Measurements from ENCODE around the gene TBCB. TPM values are rescaled to one million over a fixed set of nuclear protein-coding genes. Genes with fewer than 3 reads are reported as not detected.

The TBCB gene
- total RNA-seq, 4 donors from 2014 or later = 57.4 to 122 (median 96.7) TPM

GRCh38 chr19:36073121-36073876, 42.0 kb upstream of the TBCB start:
- H3K27me3 ChIP-seq = no peaks in the 10 kb centered on the region
- TF ChIP-seq CTCF (IDR thresholded peaks at IDR 0.05 in 4 of 5, conservative IDR thresholded peaks at IDR 0.05 in 1 of 5) = no peak
- TF ChIP-seq POLR2A (IDR thresholded peaks at IDR 0.05) = no peak
- H3K9me3 ChIP-seq = no peaks in the 10 kb centered on the region
- H3K27ac ChIP-seq = no peak overlapping the region
- no peak for DNase-seq
- H3K4me3 ChIP-seq = no peak overlapping the region
- H3K36me3 ChIP-seq = no peaks in the 10 kb centered on the region
- no peaks in the 10 kb centered on the region for H3K4me1 ChIP-seq
- no peak for ATAC-seq
- in situ Hi-C loops (cut with MboI; ENCODE audit: low sequenced_read_pairs in 4 of 4) = no loop called here
- intact Hi-C loops (cut with DNase I; ENCODE audit: low total_unique reads) = no loop called here

- TF ChIP-seq CTCF (IDR thresholded peaks at IDR 0.05 in 4 of 5, conservative IDR thresholded peaks at IDR 0.05 in 1 of 5) (no peak), POLR2A (IDR thresholded peaks at IDR 0.05) (no peak)
- no peak overlapping the region for H3K4me3 ChIP-seq
- H3K4me1 ChIP-seq = peaks cover 0 to 6% of the 10 kb centered on the region in 2 donors
- H3K36me3 ChIP-seq = no peaks in the 10 kb centered on the region
- H3K27ac ChIP-seq = no peak overlapping the region
- H3K27me3 ChIP-seq = no peaks in the 10 kb centered on the region
- DNase-seq (no peak), ATAC-seq (no peak)
- no peaks in the 10 kb centered on the region for H3K9me3 ChIP-seq
- in situ Hi-C loops (cut with MboI; ENCODE audit: low sequenced_read_pairs in 4 of 4) = no loop called here
- intact Hi-C loops (cut with DNase I; ENCODE audit: low total_unique reads) = no loop called here
Observed at GRCh38 chr19:36079389-36079945, 35.8 kb upstream of the TBCB start.

GRCh38 chr19:36081385-36081784, 33.9 kb upstream of the TBCB start:
- DNase-seq (no peak), ATAC-seq (no peak)
- in situ Hi-C loops (cut with MboI; ENCODE audit: low sequenced_read_pairs in 4 of 4) (no loop called here), intact Hi-C loops (cut with DNase I; ENCODE audit: low total_unique reads) (no loop called here)
- no peaks in the 10 kb centered on the region for H3K9me3 ChIP-seq
- H3K27me3 ChIP-seq = no peaks in the 10 kb centered on the region
- TF ChIP-seq POLR2A (IDR thresholded peaks at IDR 0.05) (no peak), CTCF (IDR thresholded peaks at IDR 0.05 in 4 of 5, conservative IDR thresholded peaks at IDR 0.05 in 1 of 5) (no peak)
- peaks cover 0 to 6% of the 10 kb centered on the region in 2 donors for H3K4me1 ChIP-seq
- H3K27ac ChIP-seq = no peak overlapping the region
- H3K36me3 ChIP-seq = no peaks in the 10 kb centered on the region
- H3K4me3 ChIP-seq = no peak overlapping the region

GRCh38 chr19:36081894-36082293, 33.4 kb upstream of the TBCB start:
- Histone ChIP-seq H3K27me3 (no peaks in the 10 kb centered on the region), H3K4me3 (no peak overlapping the region), H3K27ac (no peak overlapping the region), H3K4me1 (peaks cover 0 to 6% of the 10 kb centered on the region in 2 donors), H3K36me3 (no peaks in the 10 kb centered on the region), H3K9me3 (no peaks in the 10 kb centered on the region)
- in situ Hi-C loops (cut with MboI; ENCODE audit: low sequenced_read_pairs in 4 of 4) = no loop called here
- TF ChIP-seq POLR2A (IDR thresholded peaks at IDR 0.05) (no peak), CTCF (IDR thresholded peaks at IDR 0.05 in 4 of 5, conservative IDR thresholded peaks at IDR 0.05 in 1 of 5) (no peak)
- intact Hi-C loops (cut with DNase I; ENCODE audit: low total_unique reads) = no loop called here
- DNase-seq (no peak), ATAC-seq (peak in 1 of 2 donors; percentile 26)
